Hindlimb muscle (tissue), 1 donor: ENCODE results near the gene ANAPC15. TPM values are rescaled to one million over a fixed set of nuclear protein-coding genes. Genes with fewer than 3 reads are reported as not detected.
A peak's percentile ranks its signal among the peaks of the same experiment; 100 is the strongest.

ENCODE experiments used
- DNase-seq: peaks from one replicate; pipeline ENCODE4 v3.0.0-alpha.2; 2013
- polyA plus RNA-seq: library from polyadenylated mRNA; unstranded; fragments of 120-200 nt; gene quantifications from one replicate; pipeline ENCODE4 v1.2.1, GENCODE V29; 2013; ENCODE audit not compliant: insufficient read length

The ANAPC15 gene
- polyA plus RNA-seq, 1 donor = 32.5 TPM

- no peak for DNase-seq
Observed at GRCh38 chr11:72124046-72124445, 11.6 kb upstream of the ANAPC15 start.

- DNase-seq = no peak
Observed at GRCh38 chr11:72123117-72123653, 10.7 kb upstream of the ANAPC15 start.

GRCh38 chr11:72122607-72123006 is 10.1 kb upstream of the ANAPC15 start:
- DNase-seq = no peak

- no peak for DNase-seq
Observed at GRCh38 chr11:72120930-72121329, 8.4 kb upstream of the ANAPC15 start.

- DNase-seq = no peak
Observed at GRCh38 chr11:72119198-72119597, 6.7 kb upstream of the ANAPC15 start.

- DNase-seq = no peak
Observed at GRCh38 chr11:72116019-72116755, 3.7 kb upstream of the ANAPC15 start.

GRCh38 chr11:72114570-72114969 is 2.1 kb upstream of the ANAPC15 start:
- DNase-seq = no peak

GRCh38 chr11:72112978-72113808 is 698 bp upstream of the ANAPC15 start:
- no peak for DNase-seq

- no peak for DNase-seq
Observed at GRCh38 chr11:72111300-72112142, 974 bp downstream of the ANAPC15 start.

GRCh38 chr11:72105888-72106287 is 6.6 kb downstream of the ANAPC15 start, which contains the start of gene TOMT:
TOMT (plus strand) TSS chr11:72105924; CDS start chr11:72105952, 28 bp downstream.
- no peak for DNase-seq

- DNase-seq = no peak
Observed at GRCh38 chr11:72103754-72104167, 8.7 kb downstream of the ANAPC15 start.

- peak; percentile 98 for DNase-seq
Observed at GRCh38 chr11:72102946-72103753, 9.3 kb downstream of the ANAPC15 start, which contains the start of gene LAMTOR1. LAMTOR1 (minus strand) TSS chr11:72103297; CDS start chr11:72103224, 73 bp downstream.

GRCh38 chr11:72102631-72102945 is 9.9 kb downstream of the ANAPC15 start:
- DNase-seq = no peak

GRCh38 chr11:72102162-72102561 is 10.3 kb downstream of the ANAPC15 start:
- no peak for DNase-seq

- DNase-seq = no peak
Observed at GRCh38 chr11:72100462-72100861, 12.0 kb downstream of the ANAPC15 start.

- DNase-seq = no peak
Observed at GRCh38 chr11:72100009-72100408, 12.5 kb downstream of the ANAPC15 start.

- no peak for DNase-seq
Observed at GRCh38 chr11:72098741-72099140, 13.8 kb downstream of the ANAPC15 start.

GRCh38 chr11:72091292-72091691 is 21.2 kb downstream of the ANAPC15 start:
- DNase-seq = peak; percentile 70

GRCh38 chr11:72088076-72088808 is 24.3 kb downstream of the ANAPC15 start:
- no peak for DNase-seq

- no peak for DNase-seq
Observed at GRCh38 chr11:72085621-72086351, 26.7 kb downstream of the ANAPC15 start.
